ENCODE results near the gene TOR2A. TPM values are rescaled to one million over a fixed set of nuclear protein-coding genes. Genes with fewer than 3 reads are reported as not detected.

The TOR2A gene
- total and polyA plus RNA-seq, 11 donors = 1.7 to 9.2 (median 3.4) TPM

DNA sequence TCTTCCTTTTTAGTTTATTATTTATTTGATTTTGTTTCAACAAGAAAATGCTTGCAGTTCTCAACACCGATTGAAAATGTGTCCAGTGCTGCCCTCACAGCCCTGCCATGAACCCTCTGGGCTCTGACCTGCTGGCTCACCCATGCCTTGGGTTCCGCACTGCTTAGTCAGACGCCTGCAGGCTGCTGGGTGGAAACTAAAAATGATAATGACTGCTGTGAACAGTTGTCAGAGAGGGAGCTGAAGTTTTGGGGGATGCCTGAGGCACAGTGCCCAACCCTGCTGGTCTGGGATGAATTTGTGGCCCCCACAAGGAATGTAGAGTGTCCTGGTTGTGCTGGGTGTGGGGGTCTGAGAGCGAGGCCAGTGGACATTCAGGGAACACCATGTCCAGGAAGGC, 50.5 kb downstream of the TOR2A start:
- Histone ChIP-seq H3K4me1 (no peaks in the 10 kb centered on the region), H3K27ac (no peak overlapping the region), H3K27me3 (no peaks in the 10 kb centered on the region), H3K36me3 (peaks cover 0 to 97% (median 80%) of the 10 kb centered on the region in 9 donors), H3K4me3 (no peak overlapping the region), H3K9me3 (no peaks in the 10 kb centered on the region)
- no peak for DNase-seq
- intact Hi-C loops (cut with DNase I) = no loop called here
- no peak for ATAC-seq
- 84 to 94% (median 90%) methylated on average over 4 of the region's 4 CpGs for WGBS, 4 donors
- TF ChIP-seq CTCF (IDR thresholded peaks at IDR 0.05) = no peak
- no peak for TF ChIP-seq POLR2A (IDR thresholded peaks at IDR 0.05)

- Histone ChIP-seq H3K4me3 (no peak overlapping the region), H3K9me3 (no peaks in the 10 kb centered on the region), H3K27ac (no peak overlapping the region), H3K36me3 (peaks cover 0 to 100% (median 79%) of the 10 kb centered on the region in 9 donors), H3K27me3 (no peaks in the 10 kb centered on the region), H3K4me1 (no peaks in the 10 kb centered on the region)
- TF ChIP-seq CTCF (IDR thresholded peaks at IDR 0.05) = no peak
- no peak for TF ChIP-seq POLR2A (IDR thresholded peaks at IDR 0.05)
- WGBS, 4 donors = 89 to 94% (median 91%) methylated on average over 5 of the region's 5 CpGs
- DNase-seq = no peak
- ATAC-seq = no peak
- intact Hi-C loops (cut with DNase I) = no loop called here
Measured at GRCh38 chr9:127683723-127684122, 51.4 kb downstream of the TOR2A start.

DNA sequence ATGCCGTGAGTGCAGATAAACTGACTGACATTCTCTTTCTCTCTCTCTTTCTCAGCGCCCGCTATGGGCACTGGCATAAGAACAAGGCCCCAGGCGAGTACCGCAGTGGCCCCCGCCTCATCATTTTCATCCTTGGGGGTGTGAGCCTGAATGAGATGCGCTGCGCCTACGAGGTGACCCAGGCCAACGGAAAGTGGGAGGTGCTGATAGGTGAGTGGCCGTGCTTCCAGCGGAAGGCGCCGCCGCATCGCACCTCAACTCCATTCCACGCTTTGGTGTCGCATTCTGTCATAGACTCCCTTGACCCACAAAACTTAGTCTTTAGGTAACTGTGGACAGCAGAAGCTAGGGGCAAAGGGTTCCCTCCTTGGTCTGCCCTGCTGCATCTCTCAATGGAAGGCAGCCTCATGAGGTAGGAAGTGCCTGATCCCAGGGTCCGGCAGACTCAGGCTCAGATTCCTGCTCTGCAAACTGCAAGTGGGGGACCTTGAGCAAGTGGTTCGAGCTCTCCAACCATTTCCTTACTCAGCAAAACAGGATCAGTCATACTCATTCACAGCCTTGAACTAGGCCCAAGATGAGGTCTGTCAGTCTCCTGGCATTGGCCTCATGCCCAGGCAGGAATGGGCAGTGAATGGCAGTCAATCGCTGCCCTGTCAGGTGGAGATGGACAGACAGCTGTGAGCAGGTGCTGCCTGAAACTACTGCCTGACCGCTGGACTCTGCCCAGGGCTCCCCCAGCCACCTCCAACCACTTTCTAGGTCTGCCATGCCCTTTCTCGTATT, 52.5 kb downstream of the TOR2A start:
- no peaks in the 10 kb centered on the region for H3K27me3 ChIP-seq
- no peaks in the 10 kb centered on the region for H3K9me3 ChIP-seq
- no peak for DNase-seq
- TF ChIP-seq POLR2A (IDR thresholded peaks at IDR 0.05) (no peak), CTCF (IDR thresholded peaks at IDR 0.05) (no peak)
- WGBS, 4 donors = 92 to 96% (median 93%) methylated on average over 23 of the region's 23 CpGs
- intact Hi-C loops (cut with DNase I) = no loop called here
- H3K4me3 ChIP-seq = no peak overlapping the region
- H3K36me3 ChIP-seq = peaks cover 0 to 99% (median 83%) of the 10 kb centered on the region in 9 donors
- no peaks in the 10 kb centered on the region for H3K4me1 ChIP-seq
- H3K27ac ChIP-seq = no peak overlapping the region
- no peak for ATAC-seq

Other genes starting within 250 kb of the TOR2A start
- gene STXBP1, start 123.0 kb downstream of the TOR2A start, total RNA-seq = 100 to 1,000 TPM in 1 of 9 donors, 10 to 100 TPM in 8; 35.9 to 102 (median 50.2) TPM
- gene STXBP1, start 123.0 kb downstream of the TOR2A start, polyA plus RNA-seq = 10 to 100 TPM; 14.0 to 23.7 TPM
- gene CFAP157, start 28.3 kb downstream of the TOR2A start, total RNA-seq = under 1 TPM in 2 of 9 donors, not detected in 7; 0.15 to 0.87 TPM
- under 1 TPM; 0.08 TPM for gene CFAP157, start 28.3 kb downstream of the TOR2A start, polyA plus RNA-seq
- gene PTRH1, start 19.6 kb downstream of the TOR2A start, total RNA-seq = 10 to 100 TPM in 7 of 9 donors, 1 to 10 TPM in 2; 7.3 to 30.5 (median 13.5) TPM
- 10 to 100 TPM; 14.0 to 44.7 TPM for gene PTRH1, start 19.6 kb downstream of the TOR2A start, polyA plus RNA-seq
- gene TTC16, start 19.2 kb downstream of the TOR2A start, total RNA-seq = under 1 TPM in 8 of 9 donors, not detected in 1; 0.09 to 0.61 (median 0.24) TPM
- under 1 TPM in 1 of 2 donors, not detected in 1; 0.34 TPM for gene TTC16, start 19.2 kb downstream of the TOR2A start, polyA plus RNA-seq
- gene SH2D3C, start 43.4 kb upstream of the TOR2A start, total RNA-seq = 10 to 100 TPM; 13.7 to 38.9 (median 16.9) TPM
- 10 to 100 TPM; 21.1 to 24.8 TPM for gene SH2D3C, start 43.4 kb upstream of the TOR2A start, polyA plus RNA-seq
- gene CDK9, start 50.7 kb upstream of the TOR2A start, total RNA-seq = 10 to 100 TPM; 35.6 to 60.3 (median 47.8) TPM
- 10 to 100 TPM; 26.2 to 30.4 TPM for gene CDK9, start 50.7 kb upstream of the TOR2A start, polyA plus RNA-seq
- gene FPGS, start 67.6 kb upstream of the TOR2A start, total RNA-seq = 10 to 100 TPM; 39.9 to 55.1 (median 41.5) TPM
- 10 to 100 TPM; 36.8 to 50.1 TPM for gene FPGS, start 67.6 kb upstream of the TOR2A start, polyA plus RNA-seq
- gene ENG, start 119.4 kb upstream of the TOR2A start, total RNA-seq = 100 to 1,000 TPM; 116 to 252 (median 133) TPM
- 100 to 1,000 TPM; 156 to 245 TPM for gene ENG, start 119.4 kb upstream of the TOR2A start, polyA plus RNA-seq
- 100 to 1,000 TPM; 415 to 810 (median 586) TPM for gene AK1, start 142.4 kb upstream of the TOR2A start, total RNA-seq
- 1,000 to 10,000 TPM in 1 of 2 donors, 100 to 1,000 TPM in 1; 312 to 1,060 TPM for gene AK1, start 142.4 kb upstream of the TOR2A start, polyA plus RNA-seq
- gene ST6GALNAC6, start 164.3 kb upstream of the TOR2A start, total RNA-seq = 10 to 100 TPM; 28.4 to 75.9 (median 45.6) TPM
- gene ST6GALNAC6, start 164.3 kb upstream of the TOR2A start, polyA plus RNA-seq = 10 to 100 TPM; 35.7 to 37.5 TPM
- 10 to 100 TPM; 28.3 to 66.1 (median 42.6) TPM for gene ST6GALNAC4, start 181.7 kb upstream of the TOR2A start, total RNA-seq
- 10 to 100 TPM; 17.0 to 72.0 TPM for gene ST6GALNAC4, start 181.7 kb upstream of the TOR2A start, polyA plus RNA-seq
- gene PIP5KL1, start 195.5 kb upstream of the TOR2A start, total RNA-seq = under 1 TPM in 7 of 9 donors, not detected in 2; 0.33 to 0.77 (median 0.51) TPM
- gene PIP5KL1, start 195.5 kb upstream of the TOR2A start, polyA plus RNA-seq = under 1 TPM; 0.12 to 0.15 TPM
- gene DPM2, start 202.6 kb upstream of the TOR2A start, total RNA-seq = 10 to 100 TPM in 7 of 9 donors, 1 to 10 TPM in 2; 7.2 to 19.5 (median 11.7) TPM
- 10 to 100 TPM; 15.3 to 31.7 TPM for gene DPM2, start 202.6 kb upstream of the TOR2A start, polyA plus RNA-seq
- 10 to 100 TPM in 7 of 9 donors, 1 to 10 TPM in 2; 5.4 to 45.2 (median 24.1) TPM for gene EEIG1, start 245.7 kb upstream of the TOR2A start, total RNA-seq
- 10 to 100 TPM in 1 of 2 donors, 1 to 10 TPM in 1; 9.2 to 10.4 TPM for gene EEIG1, start 245.7 kb upstream of the TOR2A start, polyA plus RNA-seq

Measured in heart left ventricle (tissue), 16 donors.